Forelimb muscle (tissue), 1 donor: ENCODE data around the gene JAZF1. TPM values are rescaled to one million over a fixed set of nuclear protein-coding genes. Genes with fewer than 3 reads are reported as not detected.

Experiments
- DNase-seq: peaks from one replicate; pipeline ENCODE4 v3.0.0-alpha.2; 2013; ENCODE audit warnings: low read depth
- polyA plus RNA-seq: library from polyadenylated mRNA; unstranded; fragments of 120-200 nt; gene quantifications from one replicate; pipeline ENCODE4 v1.2.1, GENCODE V29; 2013; ENCODE audit not compliant: insufficient read length

Gene JAZF1
- polyA plus RNA-seq, 1 donor, result 26.0 TPM

DNA sequence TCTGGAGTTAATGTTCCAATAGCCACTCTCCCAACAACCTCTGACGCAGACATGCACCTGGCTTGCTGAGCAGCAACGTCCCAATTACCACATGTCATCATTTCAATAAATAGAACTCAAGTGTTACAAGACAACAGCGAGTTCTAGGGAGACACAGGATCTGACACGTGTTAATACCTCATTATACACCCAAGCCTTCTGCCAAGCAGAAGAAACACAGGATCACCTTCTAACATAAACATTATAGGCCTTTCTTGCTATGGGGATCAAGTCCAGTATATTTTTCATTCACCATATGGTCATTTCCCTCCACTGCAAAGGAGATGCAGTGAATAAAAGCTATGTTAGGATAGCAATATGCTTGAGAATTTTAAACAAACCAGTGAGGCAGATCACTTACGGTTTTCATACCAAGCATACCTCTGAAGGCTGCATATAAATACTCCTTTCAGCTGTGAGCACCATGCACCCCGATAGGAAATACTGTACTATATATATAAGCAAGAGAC lies 74.2 kb downstream of the JAZF1 start:
- DNase-seq, result no peak

GRCh38 chr7:28105234-28105633 lies 75.4 kb downstream of the JAZF1 start:
- DNase-seq, result no peak

GRCh38 chr7:28104811-28105210 lies 75.8 kb downstream of the JAZF1 start:
- no peak for DNase-seq

GRCh38 chr7:28104041-28104541 lies 76.5 kb downstream of the JAZF1 start:
- no peak for DNase-seq

GRCh38 chr7:28102797-28103196 lies 77.8 kb downstream of the JAZF1 start:
- DNase-seq, result no peak

DNA sequence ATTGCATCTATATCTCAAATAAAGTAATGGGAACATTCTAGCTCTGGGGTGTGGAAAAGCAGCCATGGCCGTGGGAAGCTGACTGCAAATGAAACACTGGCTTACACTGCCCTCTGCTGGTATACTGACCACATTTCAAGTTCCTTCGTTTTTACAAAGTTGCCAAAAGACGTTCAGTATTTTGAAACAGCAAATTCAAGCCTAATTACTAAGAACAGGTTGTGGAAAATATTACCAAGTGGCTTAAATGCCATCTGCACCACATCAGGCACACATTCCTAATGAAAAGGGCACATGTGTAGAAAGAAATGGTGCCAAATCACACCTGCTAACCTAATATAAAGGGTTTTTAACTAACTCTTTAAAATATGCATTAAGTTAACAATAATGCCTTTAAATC lies 83.9 kb downstream of the JAZF1 start:
- no peak for DNase-seq

- DNase-seq, result no peak
Observed at GRCh38 chr7:28095231-28095630, 85.4 kb downstream of the JAZF1 start.

- DNase-seq, result no peak
Observed at GRCh38 chr7:28093623-28094232, 86.9 kb downstream of the JAZF1 start.

DNA sequence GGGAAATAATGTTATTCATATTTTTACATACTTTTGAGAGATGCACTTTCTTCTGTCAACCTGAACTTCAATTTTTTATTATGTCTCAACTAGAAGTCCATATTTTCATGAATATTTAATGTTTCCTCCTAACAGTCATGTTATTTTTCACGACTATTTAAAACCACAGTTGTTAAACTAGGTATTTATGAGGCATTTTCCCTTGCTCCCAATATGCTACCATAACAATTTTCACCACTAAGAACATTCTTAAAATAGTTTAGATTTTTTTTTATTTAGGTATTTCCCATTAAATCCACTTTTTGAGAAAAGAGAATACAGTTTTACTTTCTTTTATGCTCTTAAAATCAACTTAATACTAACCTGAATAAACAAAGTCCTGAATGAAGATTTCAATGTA lies 89.4 kb downstream of the JAZF1 start:
- DNase-seq, result no peak

GRCh38 chr7:28088901-28089714 lies 91.5 kb downstream of the JAZF1 start:
- DNase-seq, result no peak

- DNase-seq, result no peak
Observed at GRCh38 chr7:28088032-28088431, 92.6 kb downstream of the JAZF1 start.

DNA sequence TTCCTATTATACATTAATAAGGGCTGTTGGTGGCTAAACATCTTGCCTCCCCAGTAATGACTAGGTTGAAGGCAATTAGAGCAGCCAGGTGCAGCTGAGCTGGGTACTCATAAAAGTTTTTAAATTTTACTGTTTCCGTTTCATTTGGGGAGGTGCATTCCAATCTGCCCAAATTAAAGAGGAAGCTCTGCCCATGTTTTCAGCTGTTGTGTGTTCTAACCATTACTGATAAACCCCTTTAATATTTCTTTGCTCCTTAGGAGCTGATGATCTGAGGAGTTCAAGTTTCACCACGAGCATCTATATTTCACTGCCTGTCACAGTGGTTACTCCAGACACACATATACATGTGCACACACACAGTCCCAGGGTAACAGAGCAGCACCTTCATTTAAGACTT lies 94.4 kb downstream of the JAZF1 start:
- DNase-seq, result no peak

- no peak for DNase-seq
Observed at GRCh38 chr7:28083998-28084985, 96.3 kb downstream of the JAZF1 start.

- DNase-seq, result no peak
Observed at GRCh38 chr7:28083164-28083997, 97.2 kb downstream of the JAZF1 start.

GRCh38 chr7:28082071-28082470 lies 98.5 kb downstream of the JAZF1 start:
- no peak for DNase-seq

GRCh38 chr7:28081016-28081415 lies 99.6 kb downstream of the JAZF1 start:
- no peak for DNase-seq

GRCh38 chr7:28078036-28078901 lies 102.3 kb downstream of the JAZF1 start:
- peak; percentile 53 for DNase-seq

DNA sequence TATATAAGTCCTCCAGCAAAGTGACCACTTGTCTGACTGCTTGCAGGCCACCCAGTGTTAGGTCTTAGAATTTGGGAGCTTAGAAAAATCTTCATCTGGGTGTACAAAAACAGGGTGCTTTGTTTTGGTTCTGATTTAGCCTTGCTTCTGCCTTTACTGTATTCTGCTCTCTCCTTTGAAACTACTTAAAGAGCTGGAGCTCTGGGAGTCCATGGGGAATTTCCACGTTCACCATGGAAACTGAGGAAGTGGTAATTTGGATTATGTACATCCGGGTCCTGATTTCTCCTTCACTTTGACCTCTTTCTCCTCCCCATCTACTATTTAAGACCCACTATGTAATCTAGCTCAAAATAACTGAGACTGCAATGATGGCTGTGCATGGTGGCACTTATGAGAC lies 103.0 kb downstream of the JAZF1 start:
- no peak for DNase-seq

DNA sequence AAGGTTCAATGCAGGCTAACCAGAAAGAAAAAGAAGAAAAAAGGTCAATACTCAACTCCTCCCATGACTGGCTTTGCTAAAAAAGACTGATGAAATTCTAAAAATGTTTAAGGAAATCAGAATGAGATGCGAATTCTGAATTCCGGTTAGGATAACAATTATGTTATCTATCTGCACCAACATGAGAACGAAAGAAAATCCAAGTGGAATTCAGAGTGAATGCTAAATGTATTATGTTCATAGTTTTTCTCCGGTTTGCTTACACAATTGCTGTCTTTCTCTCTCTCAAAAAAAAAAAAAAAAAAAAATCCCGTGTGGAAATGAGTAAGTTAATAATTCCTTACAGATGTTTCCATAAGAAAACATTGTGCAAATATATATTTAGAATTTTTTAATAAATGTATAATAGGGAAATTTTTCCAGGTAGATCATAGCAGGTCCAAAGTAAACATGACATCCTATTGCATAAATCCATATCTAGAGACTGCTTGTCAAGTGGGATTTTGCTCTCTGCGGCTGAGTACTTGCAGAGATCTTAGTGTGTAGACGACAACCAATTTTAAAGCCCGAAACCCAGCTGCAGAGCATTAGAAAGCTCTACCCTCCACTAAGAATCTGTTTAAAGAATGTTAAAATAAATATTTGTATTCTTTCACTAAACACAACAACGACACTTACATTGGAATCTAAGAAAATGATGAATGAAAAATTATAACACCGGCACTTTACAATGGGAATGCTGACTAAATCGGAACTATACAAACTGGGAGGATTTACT lies 104.0 kb downstream of the JAZF1 start:
- DNase-seq, result no peak
